ENCODE measurements around the gene VPS4A. TPM values are rescaled to one million over a fixed set of nuclear protein-coding genes. Genes with fewer than 3 reads are reported as not detected.

The VPS4A gene
- total and polyA plus RNA-seq, 2 of the 8 experiments (the other 6 are each of a cell fraction or from before 2014, with no cell fraction given), result 14.1 to 24.1 TPM

- DNase-seq (ENCODE audit: low read depth in 1 of 2, low spot score in 2 of 2), result no peak
- H2BK5ac ChIP-seq (ENCODE audit: low read depth, low read length), result no peak overlapping the region
- H3K4me3 ChIP-seq (ENCODE audit: extremely low read depth in 1 of 4, insufficient read depth in 2 of 4, low read depth in 3 of 4, low read length in 4 of 4), result no peak overlapping the region
- CTCF ChIA-PET (ENCODE audit: partially characterized antibody), result interaction anchor here (0.9 kb wide), 1 partner anchor 26 kb away, joined by 3 read pairs; no protein-coding TSS in a partner anchor
- H3K4me2 ChIP-seq (ENCODE audit: insufficient read depth in 1 of 2, low read depth in 2 of 2, low read length in 2 of 2), result no peak overlapping the region
- H3K4ac ChIP-seq (replicated peaks; ENCODE audit: insufficient read length, low read depth, low read length), result no peak overlapping the region
- peaks cover 0 to 4% of the 10 kb centered on the region in 2 experiments for H4K20me1 ChIP-seq (replicated peaks in 1 of 2; ENCODE audit: control insufficient read depth in 1 of 2, insufficient read depth in 2 of 2, low read length in 2 of 2)
- H4K91ac ChIP-seq (replicated peaks; ENCODE audit: insufficient read length, low read length), result no peak overlapping the region
- H3K4me1 ChIP-seq (replicated peaks in 1 of 4; ENCODE audit: control insufficient read depth in 3 of 4, insufficient read depth in 4 of 4, low read length in 3 of 4), result no peaks in the 10 kb centered on the region
- no peak overlapping the region for H4K5ac ChIP-seq (ENCODE audit: insufficient read length, low read depth, low read length)
- H2BK20ac ChIP-seq (ENCODE audit: low read length), result no peak overlapping the region
- H2BK12ac ChIP-seq (ENCODE audit: low read depth, low read length), result no peak overlapping the region
- H2AFZ ChIP-seq (ENCODE audit: low read length), result no peak overlapping the region
- no peaks in the 10 kb centered on the region for H3K23me2 ChIP-seq (ENCODE audit: low read depth, low read length)
- WGBS, 2 experiments (ENCODE audit: extremely low coverage in 1 of 2, insufficient coverage in 1 of 2, insufficient read length in 1 of 2, insufficient replicate concordance in 2 of 2, low coverage in 1 of 2, low lambda C conversion rate in 2 of 2, missing lambda C conversion rate in 1 of 2), result 90% methylated on average over 7 of the region's 7 CpGs; no CpG with 5 or more reads in 1 of the 2 experiments
- H3K36me3 ChIP-seq (ENCODE audit: control insufficient read depth in 2 of 4, insufficient read depth in 4 of 4, low read length in 3 of 4), result peaks cover 13 to 58% (median 39%) of the 10 kb centered on the region in 4 experiments
- FAIRE-seq, result no peak
- no peak overlapping the region for H3K56ac ChIP-seq (replicated peaks; ENCODE audit: insufficient read length, low read depth, low read length)
- no peak overlapping the region for H3K14ac ChIP-seq (ENCODE audit: insufficient read length)
- no peaks in the 10 kb centered on the region for H3K9me3 ChIP-seq (ENCODE audit: insufficient read depth in 2 of 2, low read depth in 1 of 2, low read length in 1 of 2)
- H3K18ac ChIP-seq (ENCODE audit: extremely low read depth, low read length), result no peak overlapping the region
- no peak overlapping the region for H4K8ac ChIP-seq (ENCODE audit: extremely low read depth, insufficient read depth, low read length)
- POLR2A ChIA-PET (ENCODE audit: partially characterized antibody), result interaction anchor here (1.2 to 1.4 kb wide), 3 partner anchors 13 to 38 kb away, joined by 3 read pairs; no protein-coding TSS in a partner anchor
- H3K27me3 ChIP-seq (replicated peaks in 1 of 4; ENCODE audit: control insufficient read depth in 3 of 4, extremely low read depth in 1 of 4, insufficient read depth in 3 of 4, low read length in 3 of 4), result no peaks in the 10 kb centered on the region
- H3K79me1 ChIP-seq (ENCODE audit: low read depth, low read length), result no peaks in the 10 kb centered on the region
- H2AK5ac ChIP-seq (ENCODE audit: low read depth, low read length), result no peak overlapping the region
- no peak for TF ChIP-seq HDAC2 (IDR thresholded peaks at IDR 0.05; ENCODE audit: borderline replicate concordance in 1 of 2, low read depth in 2 of 2, low read length in 2 of 2)
- TF ChIP-seq RXRA (IDR thresholded peaks at IDR 0.05; ENCODE audit: insufficient read depth, low read depth, low read length), result no peak
- no peak for TF ChIP-seq CHD2 (IDR thresholded peaks at IDR 0.05; ENCODE audit: low read length)
- no peak for TF ChIP-seq JUND (IDR thresholded peaks at IDR 0.05; ENCODE audit: low read length)
- no peak for TF ChIP-seq NANOG (IDR thresholded peaks at IDR 0.05; ENCODE audit: insufficient read depth, low read depth, low read length, poor library complexity, severe bottlenecking)
- no peak for TF ChIP-seq CBX5 (IDR thresholded peaks at IDR 0.05; ENCODE audit: low read depth, low read length)
- no peaks in the 10 kb centered on the region for H3K79me2 ChIP-seq (ENCODE audit: control insufficient read depth in 1 of 2, insufficient read depth in 2 of 2, low read length in 2 of 2)
- no peak overlapping the region for H2BK120ac ChIP-seq (replicated peaks; ENCODE audit: low read depth, low read length)
- H3K23ac ChIP-seq (ENCODE audit: insufficient read length), result no peak overlapping the region
- H3K9ac ChIP-seq (replicated peaks in 1 of 4; ENCODE audit: extremely low read depth in 1 of 4, low read depth in 3 of 4, low read length in 3 of 4), result no peak overlapping the region
- H3K27ac ChIP-seq (ENCODE audit: low read depth, low read length), result no peak overlapping the region
- no peak overlapping the region for H2BK15ac ChIP-seq (ENCODE audit: low read length)
Measured at GRCh38 chr16:69366431-69366830, 55.3 kb downstream of the VPS4A start.

All from H1 (cell line).